ENCODE data around the gene PLXNC1.

Gene PLXNC1

GRCh38 chr12:94171595-94171930 is 23.2 kb downstream of the PLXNC1 start:
- intact Hi-C loops (cut with DNase I), result no loop called here
- DNase-seq, result no peak

GRCh38 chr12:94172031-94172430 is 23.7 kb downstream of the PLXNC1 start:
- intact Hi-C loops (cut with DNase I), result no loop called here
- peak in 12 of 42 donors; percentile 20 to 63 (median 42) for DNase-seq

- intact Hi-C loops (cut with DNase I), result no loop called here
- peak in 1 of 42 donors; percentile 49 for DNase-seq
These were observed 24.6 kb downstream of the PLXNC1 start for GRCh38 chr12:94172973-94173372.

GRCh38 chr12:94173660-94174265 is 25.4 kb downstream of the PLXNC1 start:
- no peak for DNase-seq
- intact Hi-C loops (cut with DNase I), result no loop called here

GRCh38 chr12:94174576-94174975 is 26.2 kb downstream of the PLXNC1 start:
- DNase-seq, result peak in 6 of 42 donors; percentile 19 to 56 (median 40)
- intact Hi-C loops (cut with DNase I), result no loop called here

GRCh38 chr12:94175763-94176668 is 27.6 kb downstream of the PLXNC1 start:
- DNase-seq, result peak in 18 of 42 donors; percentile 20 to 70 (median 36)
- intact Hi-C loops (cut with DNase I), result no loop called here

GRCh38 chr12:94178054-94178453 is 29.7 kb downstream of the PLXNC1 start:
- intact Hi-C loops (cut with DNase I), result no loop called here
- no peak for DNase-seq

GRCh38 chr12:94178882-94179281 is 30.5 kb downstream of the PLXNC1 start:
- intact Hi-C loops (cut with DNase I), result no loop called here
- DNase-seq, result no peak

- intact Hi-C loops (cut with DNase I), result no loop called here
- DNase-seq, result no peak
These were observed 31.3 kb downstream of the PLXNC1 start for GRCh38 chr12:94179723-94180122.

- no peak for DNase-seq
- intact Hi-C loops (cut with DNase I), result no loop called here
These were observed 32.4 kb downstream of the PLXNC1 start for GRCh38 chr12:94180558-94181296.

GRCh38 chr12:94182986-94183707 is 34.8 kb downstream of the PLXNC1 start:
- DNase-seq, result no peak
- intact Hi-C loops (cut with DNase I), result no loop called here

- no peak for DNase-seq
- intact Hi-C loops (cut with DNase I), result no loop called here
These were observed 35.5 kb downstream of the PLXNC1 start for GRCh38 chr12:94183708-94184379.

GRCh38 chr12:94184995-94185719 is 36.8 kb downstream of the PLXNC1 start:
- intact Hi-C loops (cut with DNase I), result no loop called here
- DNase-seq, result peak in 4 of 42 donors; percentile 17 to 44 (median 26)

- intact Hi-C loops (cut with DNase I), result loop anchor here (2.0 kb wide), 1 partner anchor 37 kb away; the partner anchor contains the start of gene PLXNC1
- peak in 9 of 42 donors; percentile 10 to 48 (median 21) for DNase-seq
These were observed 37.4 kb downstream of the PLXNC1 start for GRCh38 chr12:94185801-94186200.

- DNase-seq, result peak; percentile 71 to 95 (median 90)
- intact Hi-C loops (cut with DNase I), result loop anchor here (2.0 kb wide), 1 partner anchor 38 kb away; the partner anchor contains the start of gene PLXNC1
These were observed 38.2 kb downstream of the PLXNC1 start for GRCh38 chr12:94186278-94187241.

GRCh38 chr12:94187361-94187760 is 39.0 kb downstream of the PLXNC1 start:
- intact Hi-C loops (cut with DNase I), result loop anchor here (2.0 kb wide), 1 partner anchor 39 kb away; the partner anchor contains the start of gene PLXNC1
- peak in 23 of 42 donors; percentile 13 to 70 (median 39) for DNase-seq

- intact Hi-C loops (cut with DNase I), result no loop called here
- no peak for DNase-seq
These were observed 42.2 kb downstream of the PLXNC1 start for GRCh38 chr12:94190623-94191022.

All from head of caudate nucleus (tissue), 42 donors.